SK-N-DZ (cell line): ENCODE results near the gene OR6T1. TPM values are rescaled to one million over a fixed set of nuclear protein-coding genes. Genes with fewer than 3 reads are reported as not detected.

Source experiments
- DNase-seq: peaks from one replicate; pipeline ENCODE4 v3.0.0-alpha.2; 2015; ENCODE audit warnings: low spot score
- polyA plus RNA-seq, 2 experiments: library from polyadenylated mRNA; depleted of rRNA; stranded (reverse); fragments of >200 nt; gene quantifications; 2 replicates each; pipeline ENCODE4 v1.2.3, GENCODE V29; 2014

Gene OR6T1
- not detected in 2 replicates for polyA plus RNA-seq (2014; cell fraction: cytosol; rRNA removed)
- not detected in 2 replicates for polyA plus RNA-seq (2014; cell fraction: nucleus; rRNA removed)

DNA sequence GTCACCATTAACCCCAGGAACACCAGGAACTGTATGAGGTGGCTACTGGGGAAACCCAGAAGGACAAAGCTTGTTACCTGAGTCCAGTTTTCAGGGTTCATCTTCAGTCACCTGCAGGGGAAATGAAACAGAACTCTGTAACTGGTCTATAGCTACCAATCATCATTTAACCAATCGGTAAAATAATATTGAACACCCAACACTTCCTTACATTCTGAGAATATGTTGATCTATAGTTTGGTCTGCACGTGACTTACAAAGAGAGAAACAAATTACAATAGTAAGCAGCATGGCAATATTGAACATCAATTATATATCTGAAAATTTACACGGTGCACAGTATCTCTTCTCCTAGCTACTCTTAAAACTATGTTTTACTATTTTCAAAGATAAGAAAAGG is at the start of gene OR6T1:
TSS of gene OR6T1 (minus strand) at position 101 of the 400 bp plus-strand sequence. CDS start at position 101, 0 bp downstream.
- no peak for DNase-seq

DNA sequence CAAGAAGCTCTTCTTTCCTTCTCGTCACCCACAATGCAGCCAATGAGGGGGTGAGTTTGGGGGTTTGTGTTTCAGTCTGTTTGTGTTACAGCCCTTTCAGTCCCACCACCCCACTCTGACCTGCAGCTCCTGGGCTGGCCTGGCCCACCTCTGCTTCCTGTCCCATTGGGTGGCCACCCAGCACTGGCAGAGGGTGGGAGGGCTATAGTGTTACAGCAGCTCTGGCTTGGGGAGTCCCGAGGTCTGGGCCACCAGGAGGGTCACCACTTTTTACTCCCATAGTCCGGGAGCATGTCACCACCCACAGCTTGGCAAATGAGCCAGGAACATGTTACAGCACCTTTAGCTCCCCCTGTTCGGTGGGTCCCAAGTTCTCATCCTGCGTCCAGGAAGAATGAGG is 35.7 kb upstream of the OR6T1 start:
- no peak for DNase-seq

DNA sequence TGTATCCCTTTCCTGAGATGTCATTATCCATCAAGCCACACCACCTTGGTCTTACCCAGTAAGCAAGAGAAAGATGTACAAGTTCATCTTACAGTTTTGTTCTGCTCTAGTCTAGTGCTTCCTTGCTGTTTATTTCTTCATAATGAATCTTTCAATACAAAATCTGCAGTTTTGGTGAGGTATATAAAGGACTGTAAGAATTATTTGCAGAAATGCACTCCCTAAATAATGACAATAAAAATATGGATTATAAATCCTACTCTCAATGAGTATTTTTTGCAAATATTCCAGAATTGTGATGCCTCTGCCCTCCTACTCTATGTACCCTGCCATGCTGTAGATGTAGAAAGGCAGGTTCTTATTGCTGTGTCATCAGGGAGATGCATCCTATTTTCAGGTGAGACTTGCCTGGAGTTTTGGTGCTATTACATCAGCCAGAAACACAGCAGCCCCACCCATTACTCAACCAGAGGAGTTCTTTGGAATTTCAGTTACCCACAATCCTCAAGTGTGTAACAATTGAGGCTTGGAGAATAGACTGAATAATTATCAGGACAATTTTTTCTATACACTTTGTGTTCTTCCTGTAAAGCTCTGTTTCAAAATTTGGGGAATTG is 34.2 kb upstream of the OR6T1 start, which contains the start of gene OR10S1:
TSS of gene OR10S1 (minus strand) at position 51 of the 617 bp plus-strand sequence. CDS start 117 bp downstream, outside the sequence.
- DNase-seq: no peak

- no peak for DNase-seq
Measured at GRCh38 chr11:123976770-123977560, 33.3 kb upstream of the OR6T1 start.

DNA sequence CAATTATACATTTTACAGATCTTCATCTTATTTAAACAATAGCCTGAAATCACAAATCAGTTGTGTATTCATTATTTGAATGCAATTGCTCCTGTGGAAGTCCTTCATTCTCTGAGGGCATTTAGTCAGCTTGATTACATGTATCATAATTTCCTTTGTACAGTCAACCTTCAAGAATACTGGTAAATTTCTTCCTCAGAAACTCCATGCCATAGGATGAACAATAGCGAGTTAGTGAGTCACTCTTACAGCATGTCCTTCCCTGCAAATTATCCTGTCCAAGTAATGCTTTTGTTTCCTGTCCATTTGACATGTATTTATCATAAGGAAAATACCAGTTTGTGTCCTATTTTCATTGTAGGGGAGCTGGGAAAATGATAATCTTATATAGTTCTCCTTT is 30.2 kb upstream of the OR6T1 start:
- no peak for DNase-seq

DNA sequence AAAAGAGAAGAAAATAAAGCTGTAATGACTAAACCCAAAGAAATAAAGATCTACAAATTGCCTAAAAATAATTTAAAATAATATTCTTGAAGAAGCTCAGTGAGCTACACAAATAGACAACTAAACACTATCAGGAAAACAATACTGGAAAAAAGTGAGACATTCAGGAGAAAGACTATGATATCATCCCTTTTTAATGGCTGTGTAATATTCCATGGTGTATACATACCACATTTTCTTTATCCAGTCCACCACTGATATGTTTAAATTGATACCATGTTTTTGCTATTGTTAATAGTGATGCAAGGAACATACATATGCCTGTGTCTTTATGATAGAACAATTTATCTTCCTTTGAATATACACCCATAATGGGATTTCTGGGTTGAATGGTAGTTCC is 13.1 kb upstream of the OR6T1 start:
- no peak for DNase-seq

GRCh38 chr11:123945132-123945531 is 1.5 kb upstream of the OR6T1 start:
- no peak for DNase-seq

DNA sequence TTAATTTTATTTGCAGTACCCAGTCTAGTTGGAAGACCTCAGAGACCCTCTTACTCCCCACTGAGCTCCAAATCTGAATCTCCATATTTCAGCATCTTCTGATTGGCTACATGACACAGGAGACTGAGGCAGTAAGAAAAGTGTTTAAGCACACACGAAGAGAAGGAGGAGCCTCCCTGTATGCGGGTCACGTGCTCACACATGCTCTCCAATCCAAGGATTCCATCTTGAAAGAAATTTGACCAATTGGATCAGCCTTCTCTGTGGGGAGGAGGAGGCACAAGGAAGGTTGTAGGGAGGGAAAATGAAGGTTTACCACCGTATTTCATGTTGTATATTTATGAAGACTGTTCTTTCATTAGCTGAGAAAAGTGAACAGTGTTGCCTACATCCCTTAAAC is 1.2 kb downstream of the OR6T1 start:
- no peak for DNase-seq

GRCh38 chr11:123939317-123939716 is 4.3 kb downstream of the OR6T1 start, which contains the start of gene OR4D5:
OR4D5 (plus strand) TSS chr11:123939617; CDS start chr11:123939617, 0 bp downstream.
- no peak for DNase-seq

DNA sequence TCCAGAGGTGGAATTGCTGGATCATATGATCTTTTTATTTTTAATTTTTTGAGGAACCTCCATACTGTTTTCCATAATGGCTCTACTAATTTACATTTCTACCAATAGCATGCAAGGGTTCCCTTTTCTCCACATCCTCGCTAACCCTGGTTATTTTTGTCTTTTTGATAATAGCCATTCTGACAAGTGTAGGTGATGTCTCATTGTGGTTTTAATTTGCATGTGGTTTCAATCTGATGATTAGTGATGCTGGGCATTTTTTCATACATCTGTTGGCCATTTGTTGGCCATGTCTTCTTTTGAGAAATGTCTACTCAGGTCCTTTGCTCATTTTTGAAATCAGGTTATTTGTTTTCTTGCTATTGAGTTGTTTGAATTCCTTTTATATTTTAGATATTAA is 19.6 kb downstream of the OR6T1 start:
- no peak for DNase-seq

GRCh38 chr11:123920943-123921342 is 22.7 kb downstream of the OR6T1 start:
- DNase-seq: no peak

- no peak for DNase-seq
Measured at GRCh38 chr11:123905826-123906225, 37.8 kb downstream of the OR6T1 start.

- no peak for DNase-seq
Measured at GRCh38 chr11:123904932-123905331, 38.7 kb downstream of the OR6T1 start.

- no peak for DNase-seq
Measured at GRCh38 chr11:123903932-123904331, 39.7 kb downstream of the OR6T1 start.

DNA sequence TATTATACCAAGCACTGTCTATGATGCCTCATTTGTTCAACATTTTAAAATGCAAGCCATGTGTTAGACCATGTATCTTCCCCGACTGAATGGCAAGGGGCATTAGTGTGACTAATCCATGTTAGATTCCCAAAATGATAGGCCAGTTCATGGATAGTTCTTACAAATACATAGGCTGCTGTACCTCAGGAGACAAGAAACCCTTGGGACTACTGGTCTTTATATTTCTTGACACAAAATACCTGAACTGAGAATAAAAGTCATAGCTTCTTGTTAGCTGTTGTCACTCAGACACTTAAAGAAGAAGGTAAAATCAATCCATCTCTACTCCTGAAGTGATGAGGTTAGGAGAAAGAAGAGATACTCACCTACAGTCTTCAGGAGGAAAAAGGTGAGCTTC is 41.8 kb downstream of the OR6T1 start, which contains the start of gene OR8D4:
TSS of gene OR8D4 (plus strand) at position 301 of the 400 bp plus-strand sequence. CDS start 4,265 bp downstream, outside the sequence.
- DNase-seq: no peak

DNA sequence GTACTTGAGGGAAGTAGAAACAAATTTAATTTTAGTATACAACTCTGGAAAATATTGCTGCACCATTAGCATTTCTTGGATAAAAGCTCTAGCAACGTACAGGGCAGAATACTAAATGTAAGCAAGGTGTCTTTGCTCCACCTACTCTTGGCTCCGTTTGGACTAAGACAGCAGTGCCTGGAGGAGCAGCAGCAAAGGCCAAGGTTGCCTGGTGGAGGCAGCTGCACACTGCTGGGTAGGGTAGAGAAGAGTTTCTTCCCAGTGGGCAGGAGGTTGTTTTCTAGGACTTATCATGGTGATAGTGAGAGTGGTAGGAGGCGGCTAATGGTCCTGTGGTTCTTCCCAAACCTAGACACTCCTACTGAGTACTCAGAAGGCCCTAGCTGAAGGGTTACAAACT is 43.8 kb downstream of the OR6T1 start:
- DNase-seq: no peak
